Smooth muscle cell (in vitro differentiated cells): Measurements from ENCODE around the gene RPS6KB2. TPM values are rescaled to one million over a fixed set of nuclear protein-coding genes. Genes with fewer than 3 reads are reported as not detected.

ENCODE experiments used
- DNase-seq: peaks from one replicate; lab custom pipeline; 2025; ENCODE audit not compliant: unreplicated experiment; lab: John Stamatoyannopoulos, UW
- H2AFZ ChIP-seq: fragments of 200-600 bp; sonication (generic); 2 replicates; pipeline ENCODE4 v1.6.0; 2016; ENCODE audit warnings: antibody characterized with exemption, low read depth, mild to moderate bottlenecking
- H3F3A ChIP-seq: fragments of 200-600 bp; sonication (generic); 2 replicates; pipeline ENCODE4 v1.6.0; 2017; ENCODE audit warnings: antibody characterized with exemption, low read depth
- H3K27ac ChIP-seq: fragments of 200-600 bp; sonication (generic); 2 replicates; pipeline ENCODE4 v1.5.1; 2016; ENCODE audit warnings: low read depth, mild to moderate bottlenecking
- H3K27me3 ChIP-seq: fragments of 200-600 bp; sonication (generic); 2 replicates; pipeline ENCODE4 v1.6.1; 2016; ENCODE audit warnings: low read depth, mild to moderate bottlenecking
- H3K36me3 ChIP-seq: fragments of 200-600 bp; sonication (generic); 2 replicates; pipeline ENCODE4 v1.5.1; 2016; ENCODE audit warnings: low read depth
- H3K4me1 ChIP-seq: fragments of 200-600 bp; sonication (generic); 2 replicates; pipeline ENCODE4 v1.5.1; 2016; ENCODE audit warnings: low read depth
- H3K4me2 ChIP-seq: fragments of 200-600 bp; sonication (generic); 2 replicates; pipeline ENCODE4 v1.6.0; 2016; ENCODE audit warnings: mild to moderate bottlenecking
- H3K4me3 ChIP-seq: fragments of 200-600 bp; sonication (generic); 2 replicates; pipeline ENCODE4 v1.5.1; 2016; ENCODE audit warnings: mild to moderate bottlenecking
- H3K79me2 ChIP-seq: fragments of 200-600 bp; sonication (generic); 2 replicates; pipeline ENCODE4 v1.6.0; 2016; ENCODE audit warnings: low read depth, mild to moderate bottlenecking
- H3K9ac ChIP-seq: fragments of 200-600 bp; sonication (generic); 2 replicates; pipeline ENCODE4 v1.6.0; 2016; ENCODE audit warnings: low read depth
- H3K9me3 ChIP-seq: fragments of 200-600 bp; sonication (generic); replicated peaks from 2 replicates; pipeline ENCODE4 v1.5.1; 2016; ENCODE audit warnings: low read depth
- H4K20me1 ChIP-seq: fragments of 200-600 bp; sonication (generic); 2 replicates; pipeline ENCODE4 v1.6.0; 2016; ENCODE audit warnings: low read depth
- WGBS: methylation state at CpG from one replicate; pipeline ENCODE4 v1.1.7; 2016; ENCODE audit warnings: low lambda C conversion rate; 5-methylcytosine and 5-hydroxymethylcytosine counted together
- polyA plus RNA-seq: library from polyadenylated mRNA; unstranded; fragments of >200 nt; fragmentation: Nextera tagmentation; extraction: Ambion mirVana; gene quantifications from 2 replicates; pipeline ENCODE4 v1.2.1, GENCODE V29; 2016
- total RNA-seq: library from RNA; depleted of rRNA; stranded (reverse); fragments of >200 nt; gene quantifications from 2 replicates; pipeline ENCODE4 v1.2.3, GENCODE V29; 2014
- TF ChIP-seq, protein P1 (sequence below): fragments of 200-600 bp; sonication (generic); IDR thresholded peaks from 2 replicates; pipeline ENCODE4 v1.5.1; 2017; ENCODE audit warnings: borderline replicate concordance, mild to moderate bottlenecking, antibody characterized with exemption; ENCODE audit not compliant: insufficient read depth, poor library complexity, severe bottlenecking

The RPS6KB2 gene
- total and polyA plus RNA-seq, 2 experiments from 2014 or later, result 66.5 to 107 TPM

GRCh38 chr11:67398661-67399563 lies 29.4 kb upstream of the RPS6KB2 start:
- no peak overlapping the region for H2AFZ ChIP-seq

GRCh38 chr11:67400251-67400941 lies 27.9 kb upstream of the RPS6KB2 start:
- Histone ChIP-seq H3K4me1 (peaks cover 4% of the 10 kb centered on the region), H3K4me2 (peak overlapping the region; percentile 99), H3K9ac (peak overlapping the region; percentile 97), H3K27ac (peak overlapping the region; percentile 75), H3K79me2 (peaks cover 22% of the 10 kb centered on the region), H3K9me3 (no peaks in the 10 kb centered on the region), H4K20me1 (peaks cover 24% of the 10 kb centered on the region), H3F3A (no peaks in the 10 kb centered on the region), H3K27me3 (no peaks in the 10 kb centered on the region), H3K36me3 (no peaks in the 10 kb centered on the region), H3K4me3 (peak overlapping the region; percentile 89), H2AFZ (no peak overlapping the region)
- 67% methylated on average over 23 of the region's 23 CpGs for WGBS
- no peak for DNase-seq
- TF ChIP-seq, protein P1, sequence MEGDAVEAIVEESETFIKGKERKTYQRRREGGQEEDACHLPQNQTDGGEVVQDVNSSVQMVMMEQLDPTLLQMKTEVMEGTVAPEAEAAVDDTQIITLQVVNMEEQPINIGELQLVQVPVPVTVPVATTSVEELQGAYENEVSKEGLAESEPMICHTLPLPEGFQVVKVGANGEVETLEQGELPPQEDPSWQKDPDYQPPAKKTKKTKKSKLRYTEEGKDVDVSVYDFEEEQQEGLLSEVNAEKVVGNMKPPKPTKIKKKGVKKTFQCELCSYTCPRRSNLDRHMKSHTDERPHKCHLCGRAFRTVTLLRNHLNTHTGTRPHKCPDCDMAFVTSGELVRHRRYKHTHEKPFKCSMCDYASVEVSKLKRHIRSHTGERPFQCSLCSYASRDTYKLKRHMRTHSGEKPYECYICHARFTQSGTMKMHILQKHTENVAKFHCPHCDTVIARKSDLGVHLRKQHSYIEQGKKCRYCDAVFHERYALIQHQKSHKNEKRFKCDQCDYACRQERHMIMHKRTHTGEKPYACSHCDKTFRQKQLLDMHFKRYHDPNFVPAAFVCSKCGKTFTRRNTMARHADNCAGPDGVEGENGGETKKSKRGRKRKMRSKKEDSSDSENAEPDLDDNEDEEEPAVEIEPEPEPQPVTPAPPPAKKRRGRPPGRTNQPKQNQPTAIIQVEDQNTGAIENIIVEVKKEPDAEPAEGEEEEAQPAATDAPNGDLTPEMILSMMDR, result no peak

More at GRCh38 chr11:67398661-67399563, 29.4 kb upstream of the RPS6KB2 start:
- WGBS, result 94% methylated on average over 31 of the region's 31 CpGs
- Histone ChIP-seq H3K9ac (no peak overlapping the region), H3K4me2 (no peak overlapping the region), H3K36me3 (no peaks in the 10 kb centered on the region), H3F3A (no peaks in the 10 kb centered on the region), H3K4me3 (no peak overlapping the region), H4K20me1 (peaks cover 24% of the 10 kb centered on the region), H3K79me2 (peaks cover 22% of the 10 kb centered on the region), H3K9me3 (no peaks in the 10 kb centered on the region), H3K27ac (no peak overlapping the region), H3K27me3 (no peaks in the 10 kb centered on the region), H3K4me1 (peaks cover 4% of the 10 kb centered on the region)
- no peak for DNase-seq
- TF ChIP-seq, protein P1, result no peak

GRCh38 chr11:67400942-67401494 lies 27.3 kb upstream of the RPS6KB2 start:
- Histone ChIP-seq H3K27me3 (no peaks in the 10 kb centered on the region), H2AFZ (no peak overlapping the region), H3K9me3 (no peaks in the 10 kb centered on the region), H3K36me3 (no peaks in the 10 kb centered on the region), H3K4me2 (peak overlapping the region; percentile 99), H3K27ac (peak overlapping the region; percentile 75), H4K20me1 (peaks cover 24% of the 10 kb centered on the region), H3K4me3 (peak overlapping the region; percentile 89), H3F3A (no peaks in the 10 kb centered on the region), H3K9ac (peak overlapping the region; percentile 97), H3K4me1 (peaks cover 4% of the 10 kb centered on the region), H3K79me2 (peaks cover 22% of the 10 kb centered on the region)
- no peak for DNase-seq
- TF ChIP-seq, protein P1, result no peak
- 12% methylated on average over 26 of the region's 27 CpGs for WGBS
